Measurements from ENCODE around the gene DNAJC5G.

DNA sequence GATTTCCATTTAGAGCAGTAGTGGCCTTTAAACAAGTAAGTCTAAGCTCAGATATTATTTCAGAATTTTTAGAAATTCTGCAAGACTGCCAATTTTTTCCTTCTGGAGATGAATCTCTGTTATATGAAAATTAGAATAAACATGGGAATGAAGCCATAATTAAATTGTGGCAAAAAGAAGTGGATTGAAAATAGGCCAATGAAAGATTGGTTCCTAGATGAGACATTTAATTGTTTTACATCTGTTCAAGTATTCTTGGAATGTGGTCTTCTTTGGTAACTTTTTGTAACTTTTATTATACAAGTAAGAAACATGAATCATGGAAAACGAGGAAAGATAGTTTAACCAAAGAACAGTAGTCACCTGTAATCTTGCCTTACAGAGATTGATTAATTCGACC, 47.7 kb upstream of the DNAJC5G start:
- TF ChIP-seq CTCF (IDR thresholded peaks at IDR 0.05) (no peak), EZH2 (IDR thresholded peaks at IDR 0.05) (no peak)

Data from neural progenitor cell (in vitro differentiated cells).